HG03064 (cell line): ENCODE measurements around the gene UBE2L6.
"Not testable (repeated sequence)": the region's sequence is repeated elsewhere in the genome, so short reads cannot be mapped to it uniquely, and the experiment has no call there.

Source experiments
- ATAC-seq: cut with Tn5 transposase; IDR thresholded peaks from one replicate; pipeline ENCODE4 v1.9.1; 2021; ENCODE audit warnings: low read depth; ENCODE audit not compliant: unreplicated experiment

Gene UBE2L6

DNA sequence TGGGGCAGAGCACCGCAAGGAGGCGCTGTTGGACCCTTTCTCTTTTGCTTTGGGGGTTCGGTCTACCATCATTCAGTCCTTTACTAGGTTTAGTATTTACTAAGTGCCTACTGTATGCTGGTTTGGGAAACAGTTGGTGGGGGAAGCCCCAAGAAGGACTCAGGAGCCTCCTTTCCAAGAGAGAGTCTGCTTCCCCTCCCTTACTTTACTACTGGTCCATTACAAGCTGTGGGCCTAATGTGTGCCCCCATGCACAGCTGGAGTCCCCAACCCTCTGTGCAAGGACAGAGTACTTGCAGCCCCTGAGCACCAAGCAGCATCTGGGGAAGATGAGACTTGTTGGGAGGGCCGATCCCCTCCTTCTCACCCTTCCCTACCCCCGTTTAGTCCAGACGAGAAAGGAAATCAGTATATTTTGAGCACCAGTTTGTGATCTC, 876 bp upstream of the UBE2L6 start:
- ATAC-seq, result peak; percentile 60

DNA sequence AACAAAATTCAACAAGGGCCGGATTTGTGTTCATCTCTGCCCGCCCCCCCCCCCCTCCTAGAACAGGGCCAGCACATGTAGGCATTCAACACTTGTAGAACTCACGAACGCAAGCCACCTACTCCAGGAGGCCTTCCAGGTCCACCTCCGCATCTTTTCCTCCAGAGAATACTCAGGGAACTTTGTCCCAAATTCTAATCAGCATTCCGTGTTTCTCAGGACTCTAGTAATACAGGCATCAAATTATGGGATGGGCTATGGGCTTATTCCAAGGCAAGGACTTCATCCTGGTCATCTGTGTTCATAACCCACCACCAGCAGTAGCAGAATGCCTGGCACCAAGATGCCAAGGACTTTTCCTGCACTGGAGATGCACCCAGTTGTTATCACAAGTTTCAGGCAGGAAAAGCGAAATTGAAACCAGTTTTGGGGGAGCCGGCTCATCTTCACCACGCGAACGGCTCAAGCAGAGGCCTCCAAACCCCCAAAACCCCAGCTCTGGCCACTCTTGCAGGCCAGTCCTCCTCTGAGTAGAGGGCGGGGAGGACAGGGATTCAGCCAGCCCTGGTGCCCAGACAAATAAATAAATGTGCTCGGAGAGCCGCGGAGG, 462 bp downstream of the UBE2L6 start:
- ATAC-seq, result no peak

DNA sequence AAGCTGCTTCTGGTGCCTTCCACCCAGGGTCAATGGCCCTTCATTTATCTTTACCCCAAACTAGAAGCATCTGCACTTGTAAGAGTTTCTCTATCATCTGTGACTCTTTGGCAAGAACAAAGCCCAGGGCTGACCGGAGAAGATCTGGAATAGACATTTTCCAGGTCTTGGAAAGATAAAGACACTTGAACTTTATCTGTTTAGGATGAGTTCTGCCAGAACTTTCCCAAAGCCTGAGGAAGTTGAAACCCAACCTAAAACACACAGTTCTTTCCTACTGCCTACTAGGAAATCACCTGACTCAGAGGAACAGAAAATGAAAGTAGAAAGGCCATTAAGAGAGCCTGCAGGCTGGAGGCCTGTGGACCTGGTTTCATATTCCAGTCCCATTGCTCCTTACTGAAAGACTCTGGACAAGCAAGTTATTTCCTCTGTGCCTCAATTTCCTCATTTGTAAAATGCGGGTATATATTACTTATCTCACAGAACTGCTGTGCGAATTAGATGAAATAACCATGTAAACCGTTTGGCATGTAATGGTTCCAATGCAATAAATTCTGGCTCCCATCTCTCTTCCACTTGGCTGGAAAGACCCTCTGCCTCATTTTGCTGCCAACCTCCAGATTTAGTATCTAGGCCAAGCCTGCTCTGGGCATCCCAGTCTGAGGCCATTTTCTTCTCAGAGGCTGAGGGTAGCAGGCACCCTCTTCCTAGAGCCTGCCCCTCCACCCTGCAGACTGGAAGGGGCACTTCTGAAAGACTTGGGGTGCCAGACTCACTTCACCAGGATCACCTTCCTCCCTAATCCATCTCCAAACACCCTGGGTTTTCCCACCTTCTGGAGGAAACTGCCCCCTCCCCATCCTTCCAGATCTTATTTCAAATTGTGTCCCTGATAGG, 1.2 kb downstream of the UBE2L6 start:
- peak; percentile 60 for ATAC-seq

DNA sequence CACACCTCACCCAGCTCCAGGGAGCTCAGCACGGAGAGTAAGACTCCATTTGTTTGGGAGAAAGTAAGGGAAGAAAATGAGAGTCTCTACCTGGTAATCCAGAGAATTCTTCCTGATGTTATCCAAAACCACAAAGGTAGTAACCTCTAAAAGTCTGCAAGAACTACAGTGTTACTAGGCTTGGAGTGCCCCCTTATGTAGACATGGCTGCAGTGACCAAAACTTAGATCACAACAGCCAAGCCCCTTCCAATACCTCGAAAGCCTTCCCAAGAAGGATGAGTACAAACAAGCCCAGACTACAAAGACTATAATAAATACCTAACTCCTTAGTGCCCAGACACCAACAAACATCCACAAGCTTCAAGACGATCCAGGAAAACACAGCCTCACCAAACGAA, 4.9 kb downstream of the UBE2L6 start:
- ATAC-seq, result no peak

DNA sequence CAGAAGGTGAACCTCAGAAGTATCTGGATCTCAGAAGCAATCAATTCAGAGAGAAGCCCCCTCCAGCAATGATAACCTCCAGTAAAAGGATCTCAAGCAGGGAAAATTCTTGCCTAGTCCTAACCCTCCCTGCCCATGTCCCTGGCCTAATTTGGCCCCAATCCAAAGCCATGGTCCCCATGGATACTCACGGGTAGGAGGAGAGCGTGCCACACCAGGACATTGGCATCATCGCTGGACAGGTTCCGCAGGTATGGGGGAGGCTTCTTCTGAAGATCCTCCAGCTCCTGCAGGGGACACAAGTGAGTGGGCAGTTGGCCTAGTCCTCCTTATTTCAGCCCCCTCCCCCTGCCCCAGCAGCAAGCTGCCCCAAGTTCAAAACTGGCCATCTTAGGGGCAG, 7.3 kb downstream of the UBE2L6 start:
- ATAC-seq, result no peak

DNA sequence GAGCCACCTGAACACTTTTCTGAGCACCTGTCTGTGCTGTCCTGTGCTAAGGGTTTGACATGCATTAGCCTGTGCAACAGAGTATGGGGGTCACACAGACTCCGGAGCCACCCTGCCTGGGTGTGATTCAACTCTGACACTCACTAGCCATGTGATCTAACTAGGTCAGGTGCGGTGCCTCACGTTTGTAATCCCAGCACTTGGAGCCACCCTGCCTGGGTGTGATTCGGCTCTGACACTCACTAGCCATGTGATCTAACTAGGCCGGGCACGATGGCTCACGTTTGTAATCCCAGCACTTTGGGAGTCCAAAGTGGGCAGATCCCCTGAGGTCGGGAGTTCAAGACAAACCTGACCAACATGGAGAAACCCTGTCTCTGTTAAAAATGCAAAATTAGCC, 11.4 kb downstream of the UBE2L6 start:
- no peak for ATAC-seq

DNA sequence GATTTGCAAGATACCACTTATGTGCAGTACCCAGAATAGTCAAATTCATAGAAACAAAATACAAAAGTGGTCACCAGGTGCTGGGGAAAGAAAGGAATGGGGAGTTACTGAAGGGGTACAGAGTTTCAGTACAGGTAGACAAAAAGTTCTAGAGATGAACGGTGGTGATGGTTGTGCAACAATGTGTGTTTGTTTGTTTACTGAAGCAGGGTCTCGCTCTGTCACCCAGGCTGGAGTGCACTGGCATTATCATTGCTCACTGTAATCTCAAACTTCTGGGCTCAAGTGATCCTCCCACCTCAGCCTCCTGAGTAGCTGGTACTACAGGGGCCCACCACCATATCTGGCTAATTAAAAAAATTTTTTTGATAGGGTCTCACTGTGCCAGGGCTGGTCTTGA, 12.1 kb downstream of the UBE2L6 start:
- ATAC-seq, result no peak

DNA sequence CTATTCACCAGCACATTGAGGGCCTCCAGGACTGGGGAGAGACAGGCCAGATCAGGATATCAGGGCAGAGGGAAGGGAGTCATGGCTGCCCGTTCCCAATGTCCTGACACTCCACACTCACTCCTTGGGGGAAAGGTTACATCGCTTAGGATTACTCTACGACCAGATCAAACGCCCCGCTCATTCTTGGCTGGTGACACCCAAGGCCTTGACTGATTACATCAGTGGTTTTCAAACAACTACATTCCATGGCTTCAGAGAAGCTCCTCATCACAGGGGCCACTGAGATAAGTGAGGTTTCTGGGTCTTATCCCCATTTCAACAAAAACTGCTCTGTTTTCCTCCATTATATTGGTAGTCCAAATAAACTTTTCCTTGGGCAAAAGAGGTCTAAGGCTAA, 15.0 kb downstream of the UBE2L6 start:
- ATAC-seq, result no peak

DNA sequence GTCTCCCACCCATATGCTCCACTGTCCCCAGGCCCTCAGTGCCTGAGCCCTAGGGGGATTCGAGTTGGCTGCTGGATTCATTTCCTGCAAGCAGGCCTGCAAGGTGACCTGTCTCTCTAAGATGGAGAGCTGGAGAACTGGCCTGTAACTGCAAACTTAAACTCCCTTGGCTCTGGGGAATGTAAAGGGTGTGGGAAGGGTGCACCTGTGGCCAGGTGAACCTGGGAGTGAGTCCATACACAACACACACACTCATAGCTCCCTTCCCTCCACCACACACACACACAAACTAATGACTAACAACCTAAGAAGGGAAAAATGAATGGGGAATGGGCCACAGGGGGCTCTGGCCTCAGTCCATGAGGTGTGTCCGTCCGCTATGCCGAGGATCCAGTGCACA, 15.5 kb downstream of the UBE2L6 start:
- ATAC-seq, result no peak

DNA sequence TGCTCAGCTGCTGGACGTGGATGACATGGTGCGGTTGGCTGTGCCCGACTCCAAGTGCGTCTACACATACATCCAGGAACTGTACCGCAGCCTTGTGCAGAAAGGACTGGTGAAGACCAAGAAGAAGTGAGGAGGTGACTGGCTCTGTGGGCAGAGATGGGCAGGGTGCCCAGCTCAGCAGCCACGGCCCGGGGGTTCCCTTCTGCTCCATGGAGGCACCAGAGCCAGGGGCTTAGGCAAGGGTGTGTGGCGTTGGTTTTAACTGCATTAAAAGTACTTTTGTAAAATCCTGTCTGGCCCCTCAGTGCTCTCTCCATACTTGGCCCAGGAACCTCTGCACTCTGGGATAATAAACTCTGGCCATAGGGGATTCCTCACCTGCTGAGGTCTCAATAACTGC, 17.5 kb downstream of the UBE2L6 start:
- ATAC-seq, result no peak

DNA sequence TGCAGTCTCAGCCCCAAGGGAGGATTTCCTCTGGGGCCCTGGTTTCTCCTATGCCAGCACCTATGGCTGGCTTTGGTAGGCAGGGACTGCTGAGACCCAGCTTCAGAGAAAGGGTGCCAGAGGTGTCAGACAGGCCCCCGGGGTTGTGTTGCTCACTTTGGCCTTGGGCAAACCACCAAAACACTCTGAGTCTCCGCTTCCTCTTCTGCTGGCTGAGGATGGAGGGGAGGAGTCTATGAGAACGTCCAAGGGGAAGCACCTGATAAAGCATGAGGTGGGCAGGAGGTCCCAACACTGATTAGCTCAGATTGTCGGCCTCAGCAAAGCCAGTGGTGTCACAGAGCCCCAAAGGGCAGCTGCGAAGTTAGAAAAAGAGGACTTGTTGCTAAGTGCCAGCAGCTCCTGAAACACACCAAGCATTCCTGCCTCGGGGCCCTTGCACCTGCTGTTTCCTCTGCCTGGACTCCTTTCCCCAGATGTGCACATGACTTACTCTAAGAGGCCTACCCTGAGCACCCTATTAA, 19.6 kb downstream of the UBE2L6 start:
- peak; percentile 71 for ATAC-seq

DNA sequence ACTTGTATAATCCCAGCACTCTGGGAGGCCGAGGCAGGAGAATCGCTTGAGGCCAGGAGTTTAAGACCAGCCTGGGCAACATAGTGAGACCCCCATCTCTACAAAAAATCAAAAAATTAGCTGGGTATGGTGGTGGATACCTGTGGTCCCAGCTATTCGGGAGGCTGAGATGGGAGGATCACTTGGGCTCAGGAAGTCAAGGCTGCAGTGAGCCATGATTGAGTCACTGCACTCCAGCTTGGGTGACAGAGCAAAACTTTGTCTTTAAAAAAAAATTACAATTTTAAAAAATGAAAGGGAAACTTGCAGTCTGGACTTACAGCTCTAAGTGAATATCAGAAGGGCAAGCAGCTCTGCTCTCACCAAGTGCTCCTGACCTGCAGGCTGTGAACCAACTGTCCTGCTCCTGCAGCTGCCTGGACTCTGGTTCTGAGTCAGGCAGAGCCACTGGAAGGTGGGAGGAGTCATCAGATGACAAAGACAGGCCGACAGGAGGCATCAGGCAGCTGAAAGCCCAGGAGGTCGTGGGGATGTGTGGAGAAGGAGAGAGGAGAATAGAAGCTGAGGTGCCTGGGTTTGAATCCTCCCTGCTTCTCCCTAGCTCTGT, 20.5 kb downstream of the UBE2L6 start:
- ATAC-seq, result no peak

DNA sequence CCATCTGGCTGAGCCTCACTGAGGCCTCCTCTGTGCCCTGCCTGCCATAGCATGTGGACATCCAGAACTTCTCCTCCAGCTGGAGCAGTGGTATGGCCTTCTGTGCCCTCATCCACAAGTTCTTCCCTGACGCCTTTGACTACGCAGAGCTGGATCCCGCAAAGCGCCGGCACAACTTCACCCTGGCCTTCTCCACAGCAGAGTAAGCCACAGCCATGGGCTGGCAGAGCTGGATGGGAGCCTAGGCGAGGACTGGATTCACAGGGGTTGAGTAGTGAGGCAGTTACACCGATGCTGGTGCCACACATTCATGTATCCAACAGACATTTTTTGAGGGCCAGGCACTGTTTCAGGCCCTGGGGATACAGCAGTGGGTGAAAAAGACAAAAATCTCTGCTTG, 21.0 kb downstream of the UBE2L6 start:
- no peak for ATAC-seq

DNA sequence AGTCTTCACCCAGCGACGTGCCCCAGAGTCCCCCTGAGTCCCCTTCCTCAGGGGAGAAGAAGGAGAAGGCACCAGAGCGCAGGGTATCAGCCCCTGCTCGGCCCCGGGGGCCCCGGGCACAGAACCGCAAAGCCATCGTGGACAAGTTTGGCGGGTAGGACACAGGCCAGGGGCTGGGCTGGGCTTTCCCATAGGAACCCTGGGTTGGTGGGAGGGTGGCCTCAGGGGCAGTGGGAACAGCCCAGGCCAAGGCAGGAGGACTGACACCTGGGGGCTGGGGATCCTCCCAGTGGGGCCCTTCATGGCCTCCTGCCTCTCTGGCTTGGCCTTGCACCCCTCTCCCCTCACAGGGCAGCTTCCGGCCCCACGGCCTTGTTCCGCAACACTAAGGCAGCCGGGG, 21.6 kb downstream of the UBE2L6 start:
- ATAC-seq, result no peak

DNA sequence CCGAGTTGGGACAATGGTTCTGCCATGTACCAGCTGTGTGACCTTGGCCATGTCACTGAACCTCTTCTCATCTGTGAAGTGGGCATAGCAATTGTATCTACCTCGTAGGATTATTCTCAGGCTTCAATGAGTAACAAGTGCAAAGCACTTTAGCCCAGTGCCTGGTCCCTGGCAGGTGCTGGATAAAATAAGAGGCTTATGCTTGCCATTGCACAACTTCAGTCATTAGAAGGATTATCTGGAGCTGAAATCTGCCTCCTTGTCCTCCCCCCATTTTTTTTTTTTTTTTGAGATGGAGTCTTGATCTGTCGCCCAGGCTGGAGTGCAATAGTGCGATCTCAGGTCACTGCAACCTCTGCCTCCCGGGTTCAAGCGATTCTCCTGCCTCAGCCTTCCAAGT, 22.9 kb downstream of the UBE2L6 start:
- ATAC-seq, result no peak

DNA sequence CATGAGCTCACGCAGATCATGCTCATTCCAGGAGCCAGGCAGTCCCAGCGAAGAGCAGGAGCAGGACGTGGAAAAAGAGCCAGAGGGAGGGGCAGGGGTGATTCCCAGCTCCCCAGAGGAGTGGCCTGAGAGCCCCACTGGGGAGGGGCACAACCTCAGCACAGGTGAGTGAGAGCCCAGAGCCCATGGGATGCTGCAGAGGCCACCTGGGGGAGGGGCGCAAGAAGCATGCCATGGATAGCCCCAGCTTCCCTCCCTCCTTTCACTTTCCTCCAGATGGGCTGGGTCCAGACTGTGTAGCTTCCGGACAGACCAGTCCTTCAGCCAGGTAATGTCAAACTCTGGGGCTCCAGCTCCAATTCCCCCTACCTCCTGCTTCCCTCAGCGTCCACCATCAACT, 23.9 kb downstream of the UBE2L6 start:
- no peak for ATAC-seq

DNA sequence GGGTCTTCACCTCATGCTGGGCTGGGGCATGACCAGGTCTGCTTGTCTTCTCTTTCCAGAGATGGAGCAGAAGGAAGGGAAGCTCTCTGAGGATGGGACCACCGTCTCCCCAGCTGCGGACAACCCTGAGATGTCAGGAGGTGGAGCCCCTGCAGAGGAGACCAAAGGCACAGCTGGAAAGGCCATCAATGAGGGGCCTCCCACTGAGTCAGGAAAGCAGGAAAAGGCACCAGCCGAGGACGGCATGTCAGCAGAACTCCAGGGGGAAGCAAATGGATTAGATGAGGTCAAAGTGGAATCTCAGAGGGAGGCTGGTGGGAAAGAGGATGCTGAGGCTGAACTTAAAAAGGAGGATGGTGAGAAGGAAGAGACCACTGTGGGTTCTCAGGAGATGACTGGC, 24.9 kb downstream of the UBE2L6 start:
- no peak for ATAC-seq

DNA sequence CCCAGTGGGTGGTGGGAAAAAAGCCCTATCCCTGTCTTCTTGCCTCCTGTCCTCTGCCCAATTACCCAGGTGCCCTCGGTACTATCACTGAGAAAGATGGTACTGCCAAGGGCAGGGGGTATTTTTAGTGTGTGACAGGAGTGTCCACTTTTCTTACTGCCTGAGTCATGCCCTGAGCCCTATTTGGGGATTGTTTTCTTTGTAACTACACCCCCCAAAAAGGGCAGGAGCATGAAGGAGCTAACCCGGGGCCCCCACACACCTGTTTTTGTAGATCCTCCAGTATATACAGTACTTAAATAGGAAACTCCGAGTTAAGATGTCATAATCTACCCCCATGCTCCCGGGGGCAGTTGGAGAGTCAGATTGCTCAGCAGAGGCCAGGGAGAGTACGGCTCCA, 26.3 kb downstream of the UBE2L6 start:
- ATAC-seq, result no peak

DNA sequence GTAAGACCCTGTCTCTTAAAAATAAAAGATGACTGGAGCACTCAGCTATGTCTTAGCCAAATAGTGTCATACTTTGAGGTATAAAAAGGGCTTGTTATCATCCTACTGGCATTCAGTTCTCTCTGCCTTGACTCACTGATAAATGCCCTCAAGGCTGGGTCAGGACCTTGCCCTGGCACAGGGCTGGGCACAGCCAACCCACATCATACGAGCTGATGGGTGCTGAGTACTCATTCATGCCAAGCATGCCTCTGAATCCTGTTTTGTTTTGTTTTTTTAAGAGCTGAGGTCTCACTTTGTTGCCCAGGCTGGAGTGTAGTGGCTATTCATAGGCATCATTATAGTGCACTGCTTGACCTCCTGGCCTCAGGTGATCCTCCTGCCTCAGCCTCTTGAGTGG, 28.1 kb downstream of the UBE2L6 start:
- no peak for ATAC-seq

DNA sequence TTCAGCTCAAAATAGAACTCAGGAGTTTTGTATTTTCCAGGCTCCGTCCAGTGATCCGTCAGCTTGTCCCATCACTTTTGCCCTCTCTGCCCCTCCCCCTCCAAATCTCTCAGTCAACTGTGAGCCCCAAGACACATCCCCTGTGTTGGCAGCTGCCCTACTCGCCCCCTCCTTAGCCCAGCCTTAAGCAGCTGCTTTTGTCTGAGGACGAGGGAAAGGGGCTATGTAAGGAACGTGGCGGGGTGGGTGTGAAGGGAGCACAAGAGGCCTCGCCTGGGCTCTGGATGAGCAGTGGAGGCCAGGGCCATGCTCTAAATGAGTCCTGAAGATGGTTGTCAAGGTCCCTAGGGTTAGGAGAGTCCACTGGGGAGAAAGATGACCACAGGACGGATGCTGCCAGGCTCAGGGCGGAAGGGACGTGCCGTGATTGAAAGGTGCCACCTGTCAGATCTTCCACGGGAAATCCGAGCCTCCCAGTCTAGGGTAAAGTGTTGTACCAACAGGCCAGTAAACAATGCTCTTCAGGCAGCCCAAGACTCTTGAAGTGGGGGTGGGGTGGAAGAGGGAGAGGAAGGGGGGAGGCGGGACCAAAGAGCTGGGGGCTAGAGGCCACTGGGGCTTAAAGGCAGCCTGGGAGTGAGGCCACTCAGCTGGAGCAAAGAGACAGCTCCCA, 30.4 kb downstream of the UBE2L6 start, which contains the start of gene SMTNL1:
Gene SMTNL1 (plus strand): TSS at position 649 of the 673 bp plus-strand sequence. CDS start 5,048 bp downstream, outside the sequence.
- ATAC-seq, result no peak

DNA sequence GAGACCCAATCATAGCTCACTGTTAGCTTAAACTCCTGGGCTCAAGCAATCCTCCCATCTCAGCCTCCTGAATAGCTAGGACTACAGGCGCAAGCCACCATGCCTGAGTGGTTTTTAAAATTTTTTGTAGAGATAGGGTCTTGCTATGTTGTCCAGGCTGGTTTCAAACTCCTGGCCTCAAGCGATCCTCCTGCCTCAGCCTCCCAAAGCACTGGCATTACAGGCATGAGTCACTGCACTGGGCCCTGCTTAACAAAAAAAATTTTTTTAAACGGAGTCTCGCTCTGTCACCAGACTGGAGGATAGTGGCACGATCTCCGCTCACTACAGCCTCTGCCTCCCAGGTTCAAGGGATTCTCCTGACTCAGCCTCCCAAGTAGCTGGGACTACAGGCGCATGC, 33.0 kb downstream of the UBE2L6 start:
- not testable (repeated sequence) for ATAC-seq
